ENCODE measurements around the gene RCAN1.

The RCAN1 gene

GRCh38 chr21:34595457-34595856 lies 19.5 kb downstream of the RCAN1 start:
- DNase-seq (ENCODE audit: low read depth): no peak
- no peak overlapping the region for H3K4me3 ChIP-seq (ENCODE audit: low read depth, low read length)
- TF ChIP-seq, protein P1, sequence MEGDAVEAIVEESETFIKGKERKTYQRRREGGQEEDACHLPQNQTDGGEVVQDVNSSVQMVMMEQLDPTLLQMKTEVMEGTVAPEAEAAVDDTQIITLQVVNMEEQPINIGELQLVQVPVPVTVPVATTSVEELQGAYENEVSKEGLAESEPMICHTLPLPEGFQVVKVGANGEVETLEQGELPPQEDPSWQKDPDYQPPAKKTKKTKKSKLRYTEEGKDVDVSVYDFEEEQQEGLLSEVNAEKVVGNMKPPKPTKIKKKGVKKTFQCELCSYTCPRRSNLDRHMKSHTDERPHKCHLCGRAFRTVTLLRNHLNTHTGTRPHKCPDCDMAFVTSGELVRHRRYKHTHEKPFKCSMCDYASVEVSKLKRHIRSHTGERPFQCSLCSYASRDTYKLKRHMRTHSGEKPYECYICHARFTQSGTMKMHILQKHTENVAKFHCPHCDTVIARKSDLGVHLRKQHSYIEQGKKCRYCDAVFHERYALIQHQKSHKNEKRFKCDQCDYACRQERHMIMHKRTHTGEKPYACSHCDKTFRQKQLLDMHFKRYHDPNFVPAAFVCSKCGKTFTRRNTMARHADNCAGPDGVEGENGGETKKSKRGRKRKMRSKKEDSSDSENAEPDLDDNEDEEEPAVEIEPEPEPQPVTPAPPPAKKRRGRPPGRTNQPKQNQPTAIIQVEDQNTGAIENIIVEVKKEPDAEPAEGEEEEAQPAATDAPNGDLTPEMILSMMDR (IDR thresholded peaks at IDR 0.05; ENCODE audit: low read depth, low read length, missing control alignments): no peak
- in situ Hi-C loops (cut with HindIII; ENCODE audit: low sequenced_read_pairs): no loop called here

DNA sequence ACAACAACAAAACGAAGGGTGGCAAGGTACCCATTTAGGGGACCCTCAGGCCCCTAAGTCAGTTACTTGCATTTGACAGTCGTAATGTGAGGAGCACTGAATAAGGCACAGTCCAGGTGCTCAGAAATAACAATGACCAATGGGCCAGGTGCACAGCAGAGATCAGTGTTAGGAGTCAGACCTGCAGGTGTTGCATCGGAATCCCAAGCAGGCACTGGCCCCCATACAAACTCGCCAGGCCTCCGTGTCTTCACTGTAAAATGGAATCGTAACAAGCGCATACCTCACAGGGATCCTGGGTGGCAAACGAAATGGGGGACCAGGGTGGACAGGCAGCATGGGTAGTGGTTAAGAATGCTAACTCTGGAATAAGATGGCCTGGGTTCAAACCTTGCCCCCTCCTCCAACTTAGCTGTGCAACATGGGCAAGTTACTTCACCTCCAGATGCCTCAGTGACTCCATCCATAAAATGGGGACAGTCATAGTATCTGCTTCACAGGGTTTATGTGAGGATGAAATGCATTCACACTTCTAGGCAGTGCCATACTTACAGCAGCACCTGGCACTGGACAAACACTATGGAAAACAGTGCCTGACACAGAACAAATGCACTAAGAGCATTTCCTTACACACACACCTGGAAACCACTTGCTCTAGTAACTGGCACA lies 20.2 kb downstream of the RCAN1 start:
- TF ChIP-seq, protein P1 (IDR thresholded peaks at IDR 0.05; ENCODE audit: low read depth, low read length, missing control alignments): no peak
- no peak for DNase-seq (ENCODE audit: low read depth)
- in situ Hi-C loops (cut with HindIII; ENCODE audit: low sequenced_read_pairs): no loop called here
- H3K4me3 ChIP-seq (ENCODE audit: low read depth, low read length): no peak overlapping the region

- no peak overlapping the region for H3K4me3 ChIP-seq (ENCODE audit: low read depth, low read length)
- TF ChIP-seq, protein P1 (IDR thresholded peaks at IDR 0.05; ENCODE audit: low read depth, low read length, missing control alignments): no peak
- in situ Hi-C loops (cut with HindIII; ENCODE audit: low sequenced_read_pairs): no loop called here
- DNase-seq (ENCODE audit: low read depth): no peak
Measured at GRCh38 chr21:34593954-34594531, 20.9 kb downstream of the RCAN1 start.

DNA sequence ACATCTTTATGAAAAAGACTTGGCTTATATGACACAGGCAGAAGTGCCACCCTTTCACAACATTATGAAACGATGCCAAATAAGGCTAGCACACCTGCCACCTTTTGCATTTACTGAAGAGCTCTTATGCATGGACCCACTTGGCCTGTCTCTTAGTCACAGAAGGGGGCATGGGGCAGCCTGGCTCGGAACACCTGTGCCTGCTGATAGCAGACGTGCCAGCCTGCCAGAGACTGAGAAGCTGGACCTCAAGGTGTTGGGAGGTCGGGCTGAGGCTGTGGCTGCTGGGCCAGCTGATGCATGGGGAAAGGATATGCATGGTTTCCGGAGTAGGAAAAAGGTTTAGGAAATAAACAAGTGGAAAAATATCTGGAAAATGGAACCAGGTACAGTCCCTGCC lies 21.5 kb downstream of the RCAN1 start:
- TF ChIP-seq, protein P1 (IDR thresholded peaks at IDR 0.05; ENCODE audit: low read depth, low read length, missing control alignments): no peak
- no peak for DNase-seq (ENCODE audit: low read depth)
- in situ Hi-C loops (cut with HindIII; ENCODE audit: low sequenced_read_pairs): no loop called here
- H3K4me3 ChIP-seq (ENCODE audit: low read depth, low read length): no peak overlapping the region

GRCh38 chr21:34592120-34592955 lies 22.6 kb downstream of the RCAN1 start:
- TF ChIP-seq, protein P1 (IDR thresholded peaks at IDR 0.05; ENCODE audit: low read depth, low read length, missing control alignments): no peak
- H3K4me3 ChIP-seq (ENCODE audit: low read depth, low read length): no peak overlapping the region
- no peak for DNase-seq (ENCODE audit: low read depth)
- in situ Hi-C loops (cut with HindIII; ENCODE audit: low sequenced_read_pairs): no loop called here

DNA sequence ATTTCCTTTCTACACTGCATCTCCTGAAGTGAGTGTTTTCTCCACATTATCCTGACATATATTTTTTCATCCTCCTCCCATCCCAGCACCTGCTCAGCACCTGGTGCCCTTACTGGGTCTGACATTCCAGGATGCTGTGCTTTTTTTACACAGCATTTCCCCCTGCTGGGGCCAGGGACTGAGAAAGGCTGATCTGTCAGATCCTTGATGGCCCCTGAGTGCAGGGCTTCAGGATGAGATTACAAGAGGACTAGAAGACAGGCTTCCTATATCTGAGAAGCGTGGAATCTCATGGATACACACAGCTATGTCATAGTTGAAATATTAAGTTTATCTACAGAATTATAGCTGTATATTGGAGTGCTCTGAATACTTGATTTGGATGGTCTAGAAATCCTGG lies 24.4 kb downstream of the RCAN1 start:
- DNase-seq (ENCODE audit: low read depth): no peak
- in situ Hi-C loops (cut with HindIII; ENCODE audit: low sequenced_read_pairs): no loop called here
- TF ChIP-seq, protein P1 (IDR thresholded peaks at IDR 0.05; ENCODE audit: low read depth, low read length, missing control alignments): no peak
- no peak overlapping the region for H3K4me3 ChIP-seq (ENCODE audit: low read depth, low read length)
